ENCODE results near the gene MS4A5. TPM values are rescaled to one million over a fixed set of nuclear protein-coding genes. Genes with fewer than 3 reads are reported as not detected.

Gene MS4A5
- total and polyA plus RNA-seq, 2 donors (not counting 3 experiments of a cell fraction or from before 2014, with no cell fraction given), result not detected

- no peak within 1 kb of the TSS for H3K4me3 ChIP-seq (replicated peaks in 1 of 3; ENCODE audit: insufficient read depth in 1 of 3, low read depth in 1 of 3, low read length in 3 of 3)
- BruUV-seq (replicated peaks), result no TSS peak
- no peaks in the 10 kb centered on the region for H3K9me3 ChIP-seq (replicated peaks; ENCODE audit: control insufficient read depth, insufficient read depth, low read length)
- no peaks in the 10 kb centered on the region for H3K27me3 ChIP-seq (ENCODE audit: control insufficient read depth in 2 of 2, insufficient read depth in 2 of 2, low read length in 2 of 2)
- H3K4me1 ChIP-seq (ENCODE audit: control insufficient read depth, extremely low read depth, insufficient read depth, low read length), result no peaks in the 10 kb centered on the region
- no peak within 1 kb of the TSS for H3K9ac ChIP-seq (replicated peaks; ENCODE audit: extremely low read depth, insufficient read depth, low read length)
- no peak for TF ChIP-seq CTCF (IDR thresholded peaks at IDR 0.05; ENCODE audit: extremely low read depth in 1 of 2, insufficient read depth in 1 of 2, low read depth in 1 of 2, low read length in 2 of 2)
- no peak for TF ChIP-seq POLR2AphosphoS5 (IDR thresholded peaks at IDR 0.05; ENCODE audit: insufficient read depth, low read depth, low read length)
- TF ChIP-seq JUN (IDR thresholded peaks at IDR 0.05; ENCODE audit: borderline replicate concordance, insufficient read depth, insufficient read length, low read depth), result no peak
- TF ChIP-seq POLR2A (IDR thresholded peaks at IDR 0.05; ENCODE audit: low read depth, low read length), result no peak
- TF ChIP-seq FOS (IDR thresholded peaks at IDR 0.05; ENCODE audit: borderline replicate concordance, insufficient read depth, low read length), result no peak
- TF ChIP-seq EZH2 (IDR thresholded peaks at IDR 0.05; ENCODE audit: borderline replicate concordance, low read depth, low read length, severe bottlenecking), result no peak
- TF ChIP-seq, protein P1, sequence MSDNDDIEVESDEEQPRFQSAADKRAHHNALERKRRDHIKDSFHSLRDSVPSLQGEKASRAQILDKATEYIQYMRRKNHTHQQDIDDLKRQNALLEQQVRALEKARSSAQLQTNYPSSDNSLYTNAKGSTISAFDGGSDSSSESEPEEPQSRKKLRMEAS (IDR thresholded peaks at IDR 0.05; ENCODE audit: insufficient read depth, insufficient read length), result no peak
- no peak for TF ChIP-seq GATA2 (IDR thresholded peaks at IDR 0.05; ENCODE audit: insufficient read depth, insufficient read length, low read depth, low read length)
- TF ChIP-seq MYC (IDR thresholded peaks at IDR 0.05; ENCODE audit: low read depth, low read length), result no peak
- no peaks in the 10 kb centered on the region for H3K79me2 ChIP-seq (ENCODE audit: control insufficient read depth, insufficient read depth, low read length)
- no peak within 1 kb of the TSS for H3K4me2 ChIP-seq (ENCODE audit: insufficient read depth, low read length)
- DNase-seq (ENCODE audit: low read depth, low spot score) (no peak), FAIRE-seq (no peak)
- dilution Hi-C loops (cut with MboI; ENCODE audit: extremely low pct_ligation_motif_present, low sequenced_read_pairs) (no loop called here), intact Hi-C loops (cut with micrococcal nuclease) (no loop called here)
- no peak within 1 kb of the TSS for H3K27ac ChIP-seq (ENCODE audit: insufficient read depth, low read depth, low read length)
- no peaks in the 10 kb centered on the region for H3K9me1 ChIP-seq (replicated peaks; ENCODE audit: control insufficient read depth, extremely low read depth, insufficient read depth, low read length)
- ChIA-PET CTCF (interaction anchor here (2.6 kb wide), 1 partner anchor 92 kb away, joined by 8 read pairs; no protein-coding TSS in a partner anchor), POLR2A (no interaction called here)
- H3K36me3 ChIP-seq (ENCODE audit: control insufficient read depth in 2 of 2, extremely low read depth in 1 of 2, insufficient read depth in 2 of 2, low read length in 2 of 2), result no peaks in the 10 kb centered on the region
- H2AFZ ChIP-seq (ENCODE audit: low read depth, low read length), result no peak within 1 kb of the TSS
- H4K20me1 ChIP-seq (replicated peaks; ENCODE audit: control insufficient read depth, extremely low read depth, insufficient read depth, low read length), result no peaks in the 10 kb centered on the region
Observed at GRCh38 chr11:60455531-60456042, 26.2 kb downstream of the MS4A5 start, which contains the start of gene MS4A1. Gene MS4A1, plus strand, starts transcription at chr11:60455847. Its CDS starts 6,528 bp downstream, at chr11:60462375.

Measured in endothelial cell of umbilical vein (primary cell).